ENCODE results near the gene CHSY1.

DNA sequence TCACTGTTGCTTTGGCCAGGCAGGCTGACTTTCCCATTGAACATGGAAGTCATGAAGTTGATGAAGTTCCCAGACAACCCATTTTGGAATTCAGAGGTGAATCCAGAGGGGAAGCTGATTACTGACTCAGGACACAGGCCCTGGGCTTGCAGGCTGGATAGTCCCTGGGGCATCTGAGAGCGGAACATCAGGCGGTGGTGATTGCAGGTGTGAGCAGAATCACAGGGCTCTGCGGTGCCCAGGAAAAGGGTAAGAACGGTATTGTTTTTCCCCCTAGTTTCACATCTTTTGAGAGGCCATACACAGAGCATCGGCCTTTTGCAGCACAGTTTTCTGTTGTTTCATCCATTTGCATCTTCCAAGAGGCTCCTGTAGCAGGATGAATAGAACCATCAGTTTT, 104.7 kb downstream of the CHSY1 start:
- no peak for TF ChIP-seq ATF3 (IDR thresholded peaks at IDR 0.05; ENCODE audit: borderline replicate concordance, extremely low read depth, low read depth, low read length)
- TF ChIP-seq, protein P1, sequence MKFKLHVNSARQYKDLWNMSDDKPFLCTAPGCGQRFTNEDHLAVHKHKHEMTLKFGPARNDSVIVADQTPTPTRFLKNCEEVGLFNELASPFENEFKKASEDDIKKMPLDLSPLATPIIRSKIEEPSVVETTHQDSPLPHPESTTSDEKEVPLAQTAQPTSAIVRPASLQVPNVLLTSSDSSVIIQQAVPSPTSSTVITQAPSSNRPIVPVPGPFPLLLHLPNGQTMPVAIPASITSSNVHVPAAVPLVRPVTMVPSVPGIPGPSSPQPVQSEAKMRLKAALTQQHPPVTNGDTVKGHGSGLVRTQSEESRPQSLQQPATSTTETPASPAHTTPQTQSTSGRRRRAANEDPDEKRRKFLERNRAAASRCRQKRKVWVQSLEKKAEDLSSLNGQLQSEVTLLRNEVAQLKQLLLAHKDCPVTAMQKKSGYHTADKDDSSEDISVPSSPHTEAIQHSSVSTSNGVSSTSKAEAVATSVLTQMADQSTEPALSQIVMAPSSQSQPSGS (IDR thresholded peaks at IDR 0.05; ENCODE audit: low read length): no peak
- TF ChIP-seq POLR2AphosphoS5 (IDR thresholded peaks at IDR 0.05; ENCODE audit: low read length): no peak
- TF ChIP-seq, protein P2, sequence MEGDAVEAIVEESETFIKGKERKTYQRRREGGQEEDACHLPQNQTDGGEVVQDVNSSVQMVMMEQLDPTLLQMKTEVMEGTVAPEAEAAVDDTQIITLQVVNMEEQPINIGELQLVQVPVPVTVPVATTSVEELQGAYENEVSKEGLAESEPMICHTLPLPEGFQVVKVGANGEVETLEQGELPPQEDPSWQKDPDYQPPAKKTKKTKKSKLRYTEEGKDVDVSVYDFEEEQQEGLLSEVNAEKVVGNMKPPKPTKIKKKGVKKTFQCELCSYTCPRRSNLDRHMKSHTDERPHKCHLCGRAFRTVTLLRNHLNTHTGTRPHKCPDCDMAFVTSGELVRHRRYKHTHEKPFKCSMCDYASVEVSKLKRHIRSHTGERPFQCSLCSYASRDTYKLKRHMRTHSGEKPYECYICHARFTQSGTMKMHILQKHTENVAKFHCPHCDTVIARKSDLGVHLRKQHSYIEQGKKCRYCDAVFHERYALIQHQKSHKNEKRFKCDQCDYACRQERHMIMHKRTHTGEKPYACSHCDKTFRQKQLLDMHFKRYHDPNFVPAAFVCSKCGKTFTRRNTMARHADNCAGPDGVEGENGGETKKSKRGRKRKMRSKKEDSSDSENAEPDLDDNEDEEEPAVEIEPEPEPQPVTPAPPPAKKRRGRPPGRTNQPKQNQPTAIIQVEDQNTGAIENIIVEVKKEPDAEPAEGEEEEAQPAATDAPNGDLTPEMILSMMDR (IDR thresholded peaks at IDR 0.05 in 2 of 3, conservative IDR thresholded peaks at IDR 0.05 in 1 of 3; ENCODE audit: control insufficient read depth in 2 of 3, extremely low read depth in 1 of 3, insufficient read depth in 1 of 3, low read depth in 3 of 3, low read length in 3 of 3): no peak

All from GM12878 (cell line).